CD4-positive, alpha-beta T cell treated with Interleukin-15 for 1 hour (primary cell): ENCODE results near the gene TMEM183A.
A peak's percentile ranks its signal among the peaks of the same experiment; 100 is the strongest.

Experiments used
- DNase-seq: peaks from one replicate; pipeline ENCODE4 v3.0.0-alpha.2; 2020

The TMEM183A gene

DNA sequence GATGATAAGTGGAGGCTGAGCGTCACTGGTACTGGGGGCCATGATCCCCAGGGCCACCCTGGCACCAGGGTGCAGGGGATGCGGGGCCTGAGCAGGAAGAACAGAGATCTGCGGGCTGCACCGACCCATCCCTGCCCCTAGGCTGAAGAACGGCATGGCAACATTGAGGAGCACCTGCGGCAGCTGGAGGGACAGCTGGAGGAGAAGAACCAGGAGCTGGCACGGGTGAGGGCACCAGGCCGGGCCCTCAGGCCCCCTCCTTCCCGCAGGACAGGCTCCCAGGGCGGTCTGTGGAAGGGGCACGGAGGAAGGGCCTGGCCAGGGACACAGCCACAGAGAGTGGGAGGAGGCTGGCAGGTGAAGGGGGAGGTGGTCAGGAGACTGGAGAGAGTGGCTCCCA, 40.9 kb downstream of the TMEM183A start:
- no peak for DNase-seq

DNA sequence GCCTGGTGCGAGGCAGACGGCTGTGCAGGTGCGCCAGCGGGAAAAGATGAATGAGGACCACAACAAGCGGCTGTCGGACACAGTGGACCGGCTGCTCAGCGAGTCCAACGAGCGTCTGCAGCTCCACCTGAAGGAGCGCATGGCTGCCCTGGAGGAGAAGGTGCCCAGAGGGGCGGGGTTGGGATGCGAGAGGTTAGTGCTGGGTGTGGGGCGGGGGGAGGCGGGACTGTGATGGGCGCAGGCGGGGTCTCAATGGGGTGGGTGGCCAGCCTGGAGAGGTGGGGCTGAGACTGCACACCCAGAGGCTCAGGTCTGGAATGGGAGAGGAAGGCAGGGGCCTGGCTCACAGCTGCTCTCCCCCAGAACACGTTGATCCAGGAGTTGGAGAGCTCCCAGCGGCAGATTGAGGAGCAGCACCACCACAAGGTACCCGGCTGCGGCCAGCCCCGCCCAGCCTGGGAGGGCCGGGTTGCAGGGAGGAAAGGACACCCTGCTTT, 41.4 kb downstream of the TMEM183A start:
- no peak for DNase-seq

DNA sequence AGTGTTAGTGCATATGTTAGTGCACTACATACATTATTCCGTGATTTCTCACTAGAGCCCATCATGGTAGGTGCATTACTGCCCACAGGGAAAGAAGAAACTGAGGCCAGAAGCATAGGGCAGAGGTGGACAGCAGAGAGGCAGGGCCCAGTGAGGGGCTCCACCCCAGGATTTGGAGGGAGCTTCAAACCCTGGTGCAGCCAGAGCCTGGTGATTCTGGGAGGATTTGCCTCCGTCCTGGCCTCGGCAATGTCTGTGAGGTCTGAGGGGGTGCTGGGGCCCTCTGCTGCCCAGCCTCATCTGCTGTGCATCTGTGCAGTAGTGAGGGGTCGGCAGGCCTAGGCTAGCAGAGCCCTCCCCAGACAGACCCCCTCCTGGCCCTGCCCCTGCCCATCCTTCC, 41.9 kb downstream of the TMEM183A start:
- DNase-seq: no peak

DNA sequence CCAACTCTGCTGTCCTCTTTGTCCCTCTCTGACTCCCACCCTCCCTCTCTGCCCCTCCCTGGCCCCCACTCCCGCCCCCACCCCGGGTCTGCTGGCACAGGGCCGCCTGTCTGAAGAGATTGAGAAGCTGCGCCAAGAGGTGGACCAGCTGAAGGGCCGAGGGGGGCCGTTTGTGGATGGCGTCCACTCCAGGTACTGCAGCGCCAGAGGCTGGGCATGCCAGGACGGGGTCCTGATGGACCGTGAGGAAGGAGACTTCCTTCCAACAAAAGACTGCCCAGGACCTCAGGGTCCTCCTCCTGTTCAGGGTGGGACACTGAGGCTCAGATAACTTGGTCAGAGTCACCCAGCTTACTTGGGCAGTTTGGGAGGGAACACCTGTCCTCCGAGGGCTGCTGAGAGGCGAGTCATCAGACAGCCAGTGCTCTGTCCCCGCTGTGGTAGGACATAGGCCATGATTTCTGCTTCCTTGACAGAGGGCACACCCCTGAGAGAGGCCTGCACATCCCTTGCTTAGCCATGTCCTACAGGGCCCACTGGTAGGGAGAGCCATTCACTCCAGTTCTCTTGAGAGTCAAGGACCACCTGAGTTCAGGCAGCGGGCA, 42.5 kb downstream of the TMEM183A start:
- no peak for DNase-seq

DNA sequence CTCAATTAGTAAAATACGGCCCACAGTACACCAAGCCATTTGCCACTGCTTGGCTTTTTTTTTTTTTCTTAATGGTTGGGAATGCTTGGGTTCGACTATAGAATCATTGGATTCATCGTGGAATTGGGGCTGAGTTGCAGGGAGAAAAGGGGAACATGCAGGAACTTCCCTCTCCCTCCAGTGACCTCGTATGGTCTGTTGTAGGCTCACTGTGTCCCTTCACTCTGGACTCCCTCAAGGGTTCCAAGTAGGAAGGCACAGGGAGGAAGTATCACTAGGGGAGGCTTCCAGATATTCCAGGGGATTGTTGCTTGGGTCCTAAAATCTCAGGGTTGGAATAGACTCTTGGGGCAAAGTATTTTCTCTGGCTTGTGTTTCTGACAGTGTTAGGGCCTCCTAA, 43.7 kb downstream of the TMEM183A start:
- DNase-seq: no peak

DNA sequence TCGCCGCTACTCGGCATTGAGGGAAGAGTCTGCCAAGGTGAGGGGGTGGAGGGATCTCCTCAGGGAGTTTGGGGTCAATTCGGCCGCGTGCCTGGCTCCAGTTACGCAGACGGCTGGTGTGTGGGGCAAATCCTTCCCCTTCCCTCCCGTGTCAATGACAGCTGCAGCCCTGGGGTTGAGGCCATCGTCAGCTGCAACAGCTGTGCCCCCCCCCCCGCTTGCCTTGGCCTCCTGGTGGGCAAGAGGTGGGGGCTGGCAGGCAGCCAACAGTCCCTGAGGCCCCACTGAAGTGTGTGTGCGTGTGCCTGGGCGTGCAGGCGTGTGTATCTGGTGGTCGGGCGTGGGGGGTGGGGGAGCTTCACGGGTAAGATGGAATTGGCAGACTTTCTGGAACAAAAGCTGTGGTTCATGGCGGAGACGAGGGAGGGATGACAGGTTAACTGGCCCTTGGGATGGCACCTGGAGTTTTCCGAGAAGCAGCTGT, 44.7 kb downstream of the TMEM183A start:
- DNase-seq: no peak

DNA sequence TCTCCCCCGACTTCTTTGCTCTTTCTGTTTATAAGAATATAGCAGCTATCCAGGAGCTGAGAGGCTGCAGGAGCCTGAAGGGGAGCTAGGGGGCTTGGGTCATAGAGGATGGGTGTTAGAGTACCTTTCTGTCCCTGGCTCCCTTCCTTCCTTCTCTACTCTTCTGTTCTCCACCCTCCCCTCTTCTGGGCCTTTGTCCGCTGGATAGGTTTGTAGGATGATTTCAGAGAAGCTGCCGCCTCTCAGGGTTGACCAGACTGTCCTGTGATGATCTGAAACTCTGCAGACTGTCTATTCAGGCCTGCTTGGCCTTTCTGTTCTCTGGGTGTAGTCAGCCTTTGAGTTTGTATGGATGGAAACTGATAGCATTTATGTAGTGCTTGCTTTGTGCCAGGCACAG, 45.4 kb downstream of the TMEM183A start:
- no peak for DNase-seq

DNA sequence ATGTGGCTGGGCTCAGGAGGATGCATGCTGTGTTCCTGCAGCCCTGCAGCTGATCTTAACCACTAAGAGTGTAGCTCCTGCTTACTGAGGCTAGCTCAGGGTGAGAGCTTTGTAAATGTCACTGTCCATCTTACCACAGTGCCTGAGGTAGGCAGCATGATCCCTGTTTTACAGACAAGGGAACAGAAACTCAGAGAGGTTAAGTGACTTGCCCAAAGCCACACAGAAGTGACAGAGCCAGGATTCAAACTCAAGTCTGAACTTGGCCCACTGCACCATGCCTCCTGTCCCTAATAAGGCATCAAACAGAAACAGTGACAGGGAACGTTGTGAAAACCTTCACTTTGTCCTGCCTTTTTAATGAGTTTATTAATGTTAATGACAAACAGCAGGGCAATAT, 47.0 kb downstream of the TMEM183A start:
- no peak for DNase-seq

DNA sequence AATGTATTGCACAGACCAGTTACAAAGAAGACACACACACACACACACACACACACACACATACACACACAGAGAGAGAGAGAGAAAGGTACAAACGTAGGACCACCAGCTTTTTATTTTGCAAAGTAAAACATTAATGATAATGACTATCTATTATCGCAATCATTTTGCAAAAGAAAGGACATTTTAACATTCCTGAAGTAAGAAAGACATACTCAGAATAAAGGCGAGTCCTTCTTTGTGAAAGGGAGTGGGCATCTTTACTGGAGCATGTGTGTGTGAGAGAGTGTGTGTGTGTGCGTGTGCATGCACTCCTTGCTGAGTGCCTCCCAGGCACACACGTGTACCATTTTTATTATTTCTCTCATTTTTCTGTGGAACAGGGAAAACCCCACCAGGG, 47.5 kb downstream of the TMEM183A start:
- no peak for DNase-seq

DNA sequence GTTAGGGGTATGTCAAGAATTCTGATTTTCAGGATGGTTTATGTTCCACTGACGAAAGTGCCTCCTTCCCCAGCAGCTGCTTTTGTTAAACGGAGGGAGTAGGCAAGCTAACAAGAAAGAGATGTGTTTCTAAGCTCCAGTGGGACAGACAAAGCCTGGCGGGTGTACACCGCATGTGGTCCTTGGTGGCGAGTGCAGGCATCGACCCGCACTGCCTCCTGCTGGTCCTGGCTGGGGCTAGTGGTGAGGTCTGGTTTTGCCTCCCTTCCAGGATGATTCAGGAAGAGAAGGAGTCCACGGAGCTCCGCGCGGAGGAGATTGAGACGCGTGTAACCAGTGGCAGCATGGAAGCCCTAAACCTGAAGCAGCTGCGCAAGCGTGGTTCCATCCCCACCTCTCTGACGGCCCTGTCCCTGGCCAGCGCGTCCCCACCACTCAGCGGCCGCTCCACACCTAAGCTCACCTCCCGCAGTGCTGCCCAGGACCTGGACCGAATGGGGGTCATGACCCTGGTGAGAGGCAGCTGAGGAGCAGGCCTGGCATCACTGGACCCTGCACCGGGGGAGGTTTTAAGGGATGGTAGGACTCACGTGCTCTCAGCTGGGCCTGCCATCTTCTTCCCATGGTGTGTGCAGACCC, 48.1 kb downstream of the TMEM183A start:
- DNase-seq: no peak

DNA sequence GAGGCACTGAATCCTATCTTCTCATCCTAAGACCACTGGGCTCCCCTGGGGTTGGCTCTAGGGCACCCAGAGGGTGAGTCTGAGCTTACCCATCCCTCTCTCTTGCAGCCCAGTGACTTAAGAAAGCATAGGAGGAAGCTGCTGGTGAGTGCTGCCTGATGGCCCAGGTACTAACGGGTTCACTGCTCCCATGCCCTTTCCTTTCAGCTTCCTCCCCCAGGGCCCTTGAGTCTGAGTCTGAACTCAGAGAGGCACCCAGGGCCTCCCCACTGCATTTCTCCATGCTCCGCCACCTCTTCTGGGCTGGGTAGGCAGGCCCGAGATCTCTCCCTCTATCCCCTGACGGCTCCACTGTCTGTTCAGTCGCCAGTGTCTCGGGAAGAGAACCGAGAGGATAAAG, 48.8 kb downstream of the TMEM183A start:
- DNase-seq: no peak

DNA sequence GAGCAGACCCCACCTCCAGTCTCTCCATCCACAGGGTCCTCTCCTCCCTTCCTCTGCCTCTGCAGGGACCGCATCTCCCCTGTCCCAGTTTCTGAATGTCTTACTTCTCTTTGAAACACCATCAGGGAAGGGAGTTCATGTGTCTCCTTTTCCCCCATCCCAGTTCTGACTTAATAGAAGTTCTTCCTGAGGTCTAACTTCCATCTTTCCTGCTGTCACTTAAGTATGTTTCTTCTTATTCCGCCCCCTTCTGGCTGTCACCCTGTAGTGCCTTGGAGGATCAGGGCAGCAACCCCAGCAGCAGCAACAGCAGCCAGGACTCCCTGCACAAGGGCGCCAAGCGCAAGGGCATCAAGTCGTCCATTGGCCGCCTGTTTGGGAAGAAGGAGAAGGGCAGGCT, 49.3 kb downstream of the TMEM183A start:
- no peak for DNase-seq

DNA sequence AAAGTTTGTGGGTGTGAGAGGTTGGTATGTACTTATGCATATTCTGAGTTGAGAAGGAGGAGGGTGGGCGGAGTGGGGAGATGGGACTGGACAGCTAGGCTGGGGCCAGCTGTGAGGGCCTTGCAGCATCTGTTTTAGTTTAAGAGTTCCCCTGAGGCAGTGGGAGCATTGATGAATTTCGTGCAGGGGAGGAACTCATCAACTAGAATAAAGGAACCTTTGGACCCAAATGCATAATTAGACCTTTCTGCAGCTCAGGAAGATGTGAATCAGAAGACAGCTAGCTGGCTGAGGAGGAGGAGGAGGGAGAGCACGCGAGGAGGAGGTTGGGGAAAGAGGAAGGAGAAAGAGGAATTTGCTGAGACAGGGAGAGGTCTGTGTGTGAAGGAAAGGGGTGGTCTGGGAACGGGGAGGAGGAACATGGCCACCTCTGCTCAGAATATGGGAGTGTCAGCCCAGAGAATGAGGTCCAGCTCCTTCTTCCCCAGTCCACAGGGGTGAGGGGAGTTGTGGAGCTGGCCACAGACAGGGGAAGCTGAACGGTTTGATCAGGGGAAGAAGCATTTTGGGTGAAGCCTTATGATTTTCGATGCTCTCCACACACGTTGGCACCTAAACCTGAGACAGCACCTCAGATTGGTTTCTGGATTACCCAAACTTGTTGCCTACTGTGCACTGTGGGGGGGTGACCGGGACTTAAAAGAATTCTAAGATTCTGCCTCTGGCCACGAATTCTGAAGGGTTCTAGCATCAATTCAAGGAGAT, 50.9 kb downstream of the TMEM183A start:
- DNase-seq: no peak

DNA sequence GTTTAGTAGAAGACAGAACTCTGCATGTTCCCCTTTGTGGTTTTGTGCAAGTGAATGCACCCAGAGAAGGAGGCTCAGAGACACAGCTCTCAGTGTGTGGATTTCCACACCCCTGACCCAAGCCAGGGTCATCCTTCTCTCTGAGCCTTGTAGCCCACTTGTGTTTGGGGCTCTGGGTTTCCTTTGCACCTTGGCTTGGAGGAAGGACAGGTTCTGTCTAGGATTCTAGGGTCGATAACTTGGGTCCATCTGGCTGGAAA, 51.4 kb downstream of the TMEM183A start:
- no peak for DNase-seq

DNA sequence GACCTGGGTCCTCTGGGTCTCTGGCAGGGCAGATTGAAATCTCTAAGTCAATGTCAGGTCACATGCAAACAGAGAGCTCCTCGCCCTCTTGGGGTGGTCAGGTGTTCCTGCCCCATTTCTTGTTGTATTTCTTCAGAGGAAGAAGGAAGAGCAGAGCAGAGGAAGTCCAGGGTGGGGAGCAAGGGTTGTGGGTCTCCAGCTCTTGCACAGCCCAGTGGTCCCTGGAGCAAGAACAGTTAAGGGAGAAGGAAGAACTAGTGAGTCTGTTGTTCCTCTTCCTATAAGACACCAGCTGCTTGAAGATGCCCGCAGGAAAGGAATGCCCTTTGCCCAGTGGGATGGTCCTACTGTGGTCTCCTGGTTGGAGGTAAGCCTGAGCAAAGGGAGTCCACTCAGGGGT, 52.3 kb downstream of the TMEM183A start:
- DNase-seq: peak; percentile 25

DNA sequence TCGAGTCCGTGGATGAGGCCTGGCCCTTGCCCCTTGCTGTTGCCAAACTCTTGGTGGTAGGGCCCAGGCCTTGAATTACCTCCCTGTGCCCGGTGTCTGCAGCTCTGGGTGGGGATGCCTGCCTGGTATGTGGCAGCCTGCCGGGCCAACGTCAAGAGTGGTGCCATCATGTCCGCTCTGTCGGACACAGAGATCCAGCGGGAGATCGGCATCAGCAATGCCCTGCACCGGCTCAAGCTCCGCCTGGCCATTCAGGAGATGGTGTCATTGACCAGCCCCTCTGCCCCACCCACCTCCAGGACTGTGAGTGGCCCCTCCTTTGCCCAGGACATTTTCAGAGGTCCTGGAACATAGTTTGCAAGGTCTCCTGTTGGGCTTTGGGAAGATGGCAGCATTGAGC, 52.9 kb downstream of the TMEM183A start:
- no peak for DNase-seq

DNA sequence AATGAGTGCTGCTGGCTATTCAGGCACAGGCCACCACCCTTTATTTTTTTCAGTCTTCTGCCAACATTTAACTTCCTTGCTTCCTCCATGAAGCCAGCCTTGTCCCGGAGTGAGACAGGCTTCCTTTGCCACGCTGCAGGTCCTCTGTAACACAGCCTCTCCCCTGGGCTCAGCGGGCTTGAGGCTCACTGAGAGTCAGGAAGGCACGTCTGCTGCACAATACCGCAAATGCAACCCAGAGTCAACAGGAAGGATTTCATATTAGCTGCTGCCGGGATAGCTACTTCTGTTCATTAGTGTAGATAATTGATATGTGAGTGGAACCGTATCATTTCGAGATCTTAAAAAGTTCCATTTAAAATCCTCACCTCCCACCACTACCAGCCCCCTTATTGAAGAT, 56.1 kb downstream of the TMEM183A start:
- no peak for DNase-seq

DNA sequence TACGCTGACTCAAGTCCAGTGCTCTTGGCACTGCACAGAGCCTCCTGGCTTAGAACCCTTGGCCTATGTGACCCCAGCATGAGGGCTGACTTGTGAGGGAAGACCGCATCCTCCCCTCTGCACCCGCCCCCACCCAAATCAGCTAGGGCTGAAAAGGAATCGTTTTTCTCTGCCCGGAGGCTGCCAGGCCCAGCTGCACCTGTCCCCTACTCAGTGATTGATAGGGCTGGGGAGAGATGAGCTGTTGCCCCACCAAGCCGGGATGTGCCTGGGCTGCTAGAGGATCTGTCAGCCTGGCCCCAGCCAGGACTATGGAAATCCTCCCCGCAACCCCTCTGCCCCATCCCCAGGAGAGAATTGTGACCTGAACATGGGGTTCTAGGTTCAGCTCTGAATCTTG, 58.0 kb downstream of the TMEM183A start:
- no peak for DNase-seq

DNA sequence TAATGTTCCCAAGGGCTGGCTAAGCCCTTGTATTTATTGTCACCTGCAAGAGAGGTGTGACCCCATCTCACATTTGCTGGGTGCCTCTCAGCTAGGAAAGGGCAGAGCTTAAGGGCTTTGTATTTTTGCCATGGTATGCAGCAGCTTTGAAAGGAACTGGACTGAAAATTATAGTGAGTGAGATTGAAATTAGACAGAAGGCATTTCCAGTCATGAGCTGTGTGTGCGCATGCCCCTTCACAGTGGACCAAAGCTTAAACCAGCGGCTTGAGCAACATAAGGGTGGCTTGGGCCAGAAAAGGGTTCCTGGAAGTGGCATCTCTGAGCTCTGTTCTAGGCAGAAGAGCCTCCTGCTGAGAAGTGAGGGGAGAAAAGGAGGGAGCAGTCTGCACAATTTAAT, 58.8 kb downstream of the TMEM183A start:
- DNase-seq: no peak

DNA sequence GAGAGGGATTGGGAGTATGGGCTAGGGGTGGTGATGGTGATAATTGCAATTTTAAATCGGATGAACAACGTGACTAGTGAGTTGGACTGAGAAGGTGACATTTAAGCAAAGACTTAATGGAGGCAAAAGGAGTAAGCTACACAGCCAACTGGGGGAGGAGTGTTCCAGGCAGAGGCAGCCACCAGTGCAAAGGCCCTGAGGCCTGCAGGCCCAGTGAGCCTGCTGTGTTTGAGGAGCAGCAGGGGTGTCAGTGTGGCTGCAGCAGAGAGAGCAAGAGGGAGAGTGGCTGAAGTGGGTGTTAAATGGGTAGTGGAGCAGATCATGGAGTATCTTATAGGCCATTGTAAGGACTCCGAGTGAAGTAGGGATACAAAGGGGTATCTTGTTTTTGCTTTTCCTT, 59.8 kb downstream of the TMEM183A start:
- DNase-seq: no peak

DNA sequence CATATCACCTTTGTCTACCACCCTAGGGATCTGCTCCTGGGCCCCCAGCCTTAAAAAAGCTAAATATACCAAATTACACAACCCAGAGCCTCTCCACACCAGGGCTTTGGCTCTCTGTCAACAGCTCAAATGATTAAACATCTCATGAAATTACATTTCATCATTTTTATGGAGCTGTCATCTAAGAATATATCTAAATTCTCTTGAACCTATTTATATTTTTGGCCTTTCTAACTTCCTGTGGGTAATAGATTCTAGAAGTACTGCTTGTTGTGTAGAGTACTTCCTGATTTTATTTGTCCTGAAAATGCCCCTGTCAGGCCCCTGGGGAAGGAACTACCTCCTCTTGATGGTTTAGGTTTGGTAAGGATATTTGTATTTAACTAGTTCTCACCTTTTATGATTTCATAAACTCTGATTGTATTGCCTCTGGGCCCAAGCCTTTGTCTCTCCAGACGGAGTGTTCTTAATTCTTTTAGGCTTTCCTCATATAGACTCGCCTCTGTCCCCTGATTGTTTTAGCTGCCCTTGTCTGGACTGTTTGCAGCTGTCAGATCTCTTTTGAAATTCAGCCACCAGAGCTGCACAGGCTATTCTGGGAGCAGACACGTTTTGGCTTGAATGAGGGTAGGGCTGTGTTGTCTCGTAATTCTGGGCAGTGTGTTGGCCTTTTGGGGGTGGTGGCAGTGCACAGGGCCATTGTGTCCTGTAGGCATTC, 62.0 kb downstream of the TMEM183A start:
- no peak for DNase-seq

DNA sequence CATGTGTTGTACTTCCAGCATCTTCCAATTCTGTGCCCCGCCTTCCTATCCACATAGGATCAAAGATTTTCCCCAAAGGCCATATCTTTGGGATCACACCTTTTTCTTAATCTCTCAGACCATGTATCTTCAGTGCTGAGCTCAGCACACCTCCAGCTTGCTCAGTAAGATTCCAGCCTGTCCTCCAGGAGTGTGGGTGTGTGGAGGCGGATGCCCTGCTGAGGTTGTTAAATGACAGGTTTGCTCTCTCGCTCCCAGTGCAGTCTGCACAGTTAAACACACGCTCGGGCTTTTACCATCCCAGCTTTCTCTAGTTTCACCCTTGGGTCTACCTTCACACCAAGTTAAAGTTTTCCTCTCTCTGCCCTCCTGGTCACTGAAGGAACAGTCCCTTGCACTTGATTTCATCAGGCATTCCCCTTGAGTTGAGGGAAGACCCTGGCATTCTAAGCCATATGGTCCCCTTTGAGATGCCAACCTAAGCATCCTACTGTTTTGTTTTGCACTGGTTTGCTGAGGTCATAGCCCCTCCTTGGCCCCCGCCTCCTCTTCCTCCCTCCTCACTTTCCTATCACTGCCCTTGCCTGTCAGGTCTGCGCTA, 64.9 kb downstream of the TMEM183A start:
- no peak for DNase-seq

DNA sequence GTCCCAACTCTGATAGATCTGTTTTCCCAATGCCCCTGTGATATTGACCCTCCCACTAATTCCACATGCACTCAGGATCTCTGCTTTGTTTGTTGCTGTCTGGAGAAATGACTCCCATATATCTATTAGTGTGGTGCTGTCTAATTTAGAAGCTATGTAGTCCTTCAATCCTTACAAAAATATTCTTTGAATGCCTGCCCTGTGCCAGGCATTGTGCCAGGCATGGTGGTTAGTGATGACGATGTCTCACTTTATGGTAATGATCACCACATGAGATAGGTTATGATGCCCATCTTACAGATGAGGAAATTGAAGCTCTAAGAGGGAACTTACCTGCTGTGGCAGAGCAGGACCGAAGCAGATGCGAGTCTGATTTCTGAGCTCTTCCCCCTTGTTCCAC, 65.7 kb downstream of the TMEM183A start:
- DNase-seq: no peak
